Measurements from ENCODE around the gene SP7.
A peak's percentile ranks its signal among the peaks of the same experiment; 100 is the strongest.

SP7 gene

GRCh38 chr12:53295070-53295890 lies 40.9 kb downstream of the SP7 start, which contains the start of gene PFDN5:
Gene PFDN5, plus strand, starts transcription at chr12:53295542. Its CDS starts 26 bp downstream, at chr12:53295568.
- H3K9ac ChIP-seq (ENCODE audit: low read depth, low read length, poor library complexity, severe bottlenecking) = peak within 1 kb of the TSS; percentile 90
- H3F3A ChIP-seq (ENCODE audit: low read depth) = no peaks in the 10 kb centered on the region; the same call in 1 of the 2 replicates
- no peaks in the 10 kb centered on the region for H3K9me2 ChIP-seq (replicated peaks; ENCODE audit: low read depth, low read length)
- peaks cover 28% of the 10 kb centered on the region; the same call in 1 of the 2 replicates for H3K36me3 ChIP-seq (ENCODE audit: insufficient read depth, low read length)
- peaks cover 3% of the 10 kb centered on the region for H4K20me1 ChIP-seq (ENCODE audit: insufficient read depth, low read length, poor library complexity, severe bottlenecking)
- H3K4me3 ChIP-seq (ENCODE audit: low read length, poor library complexity, severe bottlenecking) = peak within 1 kb of the TSS; percentile 95
- no peaks in the 10 kb centered on the region for H3K9me3 ChIP-seq (ENCODE audit: insufficient read depth, low read depth, low read length)
- H3K27me3 ChIP-seq (ENCODE audit: insufficient read depth, low read length, poor library complexity, severe bottlenecking) = no peaks in the 10 kb centered on the region
- peaks cover 29% of the 10 kb centered on the region for H3K79me2 ChIP-seq (ENCODE audit: insufficient read depth, low read length)
- H2AFZ ChIP-seq (ENCODE audit: low read length) = peak within 1 kb of the TSS; percentile 85
- H3K4me1 ChIP-seq (ENCODE audit: insufficient read depth, low read length, poor library complexity, severe bottlenecking) = peaks cover 22% of the 10 kb centered on the region
- no peak for TF ChIP-seq EZH2phosphoT487 (IDR thresholded peaks at IDR 0.05; ENCODE audit: borderline replicate concordance)
- peak within 1 kb of the TSS; percentile 87 for H3K4me2 ChIP-seq (ENCODE audit: low read depth, low read length, poor library complexity, severe bottlenecking)

GRCh38 chr12:53292426-53292825 lies 43.7 kb downstream of the SP7 start:
- Histone ChIP-seq H3K4me2 (ENCODE audit: low read depth, low read length, poor library complexity, severe bottlenecking) (no peak overlapping the region), H3K4me3 (ENCODE audit: low read length, poor library complexity, severe bottlenecking) (no peak overlapping the region), H3F3A (ENCODE audit: low read depth) (no peaks in the 10 kb centered on the region), H3K4me1 (ENCODE audit: insufficient read depth, low read length, poor library complexity, severe bottlenecking) (peaks cover 13% of the 10 kb centered on the region), H3K36me3 (ENCODE audit: insufficient read depth, low read length) (peaks cover 52% of the 10 kb centered on the region; the same call in 1 of the 2 replicates), H4K20me1 (ENCODE audit: insufficient read depth, low read length, poor library complexity, severe bottlenecking) (no peaks in the 10 kb centered on the region), H3K9me2 (replicated peaks; ENCODE audit: low read depth, low read length) (no peaks in the 10 kb centered on the region), H3K9me3 (ENCODE audit: insufficient read depth, low read depth, low read length) (no peaks in the 10 kb centered on the region), H3K27me3 (ENCODE audit: insufficient read depth, low read length, poor library complexity, severe bottlenecking) (no peaks in the 10 kb centered on the region), H3K9ac (ENCODE audit: low read depth, low read length, poor library complexity, severe bottlenecking) (no peak overlapping the region), H3K79me2 (ENCODE audit: insufficient read depth, low read length) (peaks cover 20% of the 10 kb centered on the region), H2AFZ (ENCODE audit: low read length) (no peak overlapping the region)
- no peak for TF ChIP-seq EZH2phosphoT487 (IDR thresholded peaks at IDR 0.05; ENCODE audit: borderline replicate concordance)
- no peak for TF ChIP-seq CTCF (conservative IDR thresholded peaks at IDR 0.05; ENCODE audit: low read length)

GRCh38 chr12:53290661-53291060 lies 45.5 kb downstream of the SP7 start:
- Histone ChIP-seq H2AFZ (ENCODE audit: low read length) (no peak overlapping the region), H3K9ac (ENCODE audit: low read depth, low read length, poor library complexity, severe bottlenecking) (no peak overlapping the region), H4K20me1 (ENCODE audit: insufficient read depth, low read length, poor library complexity, severe bottlenecking) (no peaks in the 10 kb centered on the region), H3K9me3 (ENCODE audit: insufficient read depth, low read depth, low read length) (no peaks in the 10 kb centered on the region), H3K27me3 (ENCODE audit: insufficient read depth, low read length, poor library complexity, severe bottlenecking) (no peaks in the 10 kb centered on the region), H3K36me3 (ENCODE audit: insufficient read depth, low read length) (peaks cover 52% of the 10 kb centered on the region; the same call in 1 of the 2 replicates), H3K4me2 (ENCODE audit: low read depth, low read length, poor library complexity, severe bottlenecking) (no peak overlapping the region), H3F3A (ENCODE audit: low read depth) (no peaks in the 10 kb centered on the region), H3K79me2 (ENCODE audit: insufficient read depth, low read length) (peaks cover 2% of the 10 kb centered on the region), H3K4me3 (ENCODE audit: low read length, poor library complexity, severe bottlenecking) (no peak overlapping the region), H3K4me1 (ENCODE audit: insufficient read depth, low read length, poor library complexity, severe bottlenecking) (peaks cover 5% of the 10 kb centered on the region), H3K9me2 (replicated peaks; ENCODE audit: low read depth, low read length) (no peaks in the 10 kb centered on the region)
- no peak for TF ChIP-seq EZH2phosphoT487 (IDR thresholded peaks at IDR 0.05; ENCODE audit: borderline replicate concordance)
- TF ChIP-seq CTCF (conservative IDR thresholded peaks at IDR 0.05; ENCODE audit: low read length) = no peak

Data from Loucy (cell line).